Panc1 (cell line): ENCODE data around the gene GSDMA. TPM values are rescaled to one million over a fixed set of nuclear protein-coding genes. Genes with fewer than 3 reads are reported as not detected.

Source experiments
- ATAC-seq: fragments of 200-7000 bp; cut with Tn5 transposase; 2 replicates; pipeline ENCODE4 v1.9.1; 2020; ENCODE audit warnings: mild to moderate bottlenecking, moderate library complexity
- BruUV-seq: library from RNA; stranded (reverse); fragments of 400-500 nt; replicated peaks from 2 replicates; lab custom pipeline; 2021; lab: Mats Ljungman, UMichigan
- CTCF ChIA-PET: fragments of 300-600 bp; sonication (Branson Sonifier 250); formaldehyde crosslinking; loops from one replicate; lab custom pipeline; 2022; ENCODE audit warnings: antibody characterized with exemption; lab: Charles Lee
- POLR2A ChIA-PET: fragments of 300-600 bp; sonication (Branson Sonifier 250); formaldehyde crosslinking; loops from one replicate; lab custom pipeline; 2022; ENCODE audit warnings: antibody characterized with exemption; lab: Charles Lee
- DNase-seq: peaks from one replicate; pipeline ENCODE4 v3.0.0-alpha.2; 2010; ENCODE audit warnings: low read depth, low spot score
- H3K27ac ChIP-seq: 2 replicates; pipeline ENCODE4 v1.5.1; 2011; ENCODE audit warnings: mild to moderate bottlenecking, low read length, inconsistent platforms
- H3K27me3 ChIP-seq: fragments of 200-500 bp; sonication (Bioruptor generic); 2 replicates; pipeline ENCODE4 v1.6.0; 2014; ENCODE audit warnings: low read length, inconsistent platforms; ENCODE audit not compliant: control insufficient read depth, insufficient read depth
- H3K36me3 ChIP-seq: fragments of 200-500 bp; sonication (Bioruptor generic); 2 replicates; pipeline ENCODE4 v1.5.1; 2014; ENCODE audit warnings: inconsistent platforms, mild to moderate bottlenecking, low read length, moderate library complexity; ENCODE audit not compliant: control insufficient read depth, insufficient read depth
- H3K4me1 ChIP-seq: 2 replicates; pipeline ENCODE4 v1.5.1; 2011; ENCODE audit warnings: inconsistent platforms, mild to moderate bottlenecking, low read length, moderate library complexity; ENCODE audit not compliant: control insufficient read depth, insufficient read depth
- H3K4me3 ChIP-seq, 2 experiments: 2 replicates each; pipeline ENCODE4 v1.5.1; 2011 to 2012; ENCODE audit warnings: low read depth in 2 of 2, low read length in 2 of 2, mild to moderate bottlenecking in 2 of 2, inconsistent platforms in 1 of 2, moderate library complexity in 1 of 2
- H3K9me3 ChIP-seq: fragments of 200-500 bp; sonication (Bioruptor generic); 2 replicates; pipeline ENCODE4 v1.5.1; 2014; ENCODE audit warnings: low read depth, mild to moderate bottlenecking, inconsistent platforms, low read length, moderate library complexity; ENCODE audit not compliant: control insufficient read depth, insufficient read depth
- CTCF ChIP-seq: fragments of 450-650 bp; IDR thresholded peaks from 2 replicates; pipeline ENCODE4 v1.5.1; 2017; ENCODE audit warnings: mild to moderate bottlenecking
- POLR2AphosphoS5 ChIP-seq: IDR thresholded peaks from 2 replicates; pipeline ENCODE4 v1.6.1; 2012; ENCODE audit warnings: mild to moderate bottlenecking, low read depth, low read length, moderate library complexity
- REST ChIP-seq, 2 experiments: IDR thresholded peaks; 2 replicates each; pipeline ENCODE4 v1.6.1; 2011 to 2012; ENCODE audit warnings: low read depth in 2 of 2, control low read depth in 1 of 2, low read length in 1 of 2, mild to moderate bottlenecking in 1 of 2, moderate library complexity in 1 of 2; ENCODE audit not compliant: insufficient read depth in 1 of 2
- SIN3A ChIP-seq: IDR thresholded peaks from 2 replicates; pipeline ENCODE4 v1.6.1; 2012; ENCODE audit warnings: low read depth, mild to moderate bottlenecking, low read length, moderate library complexity, borderline replicate concordance; ENCODE audit not compliant: insufficient read depth
- TCF7L2 ChIP-seq: IDR thresholded peaks from 2 replicates; pipeline ENCODE4 v1.6.1; 2011; ENCODE audit warnings: mild to moderate bottlenecking, low read depth, low read length, inconsistent platforms
- in situ Hi-C: cut with HindIII; loops from 2 replicates; pipeline ENCODE4 v1.10.0; 2016; ENCODE audit warnings: low sequenced_read_pairs, low pct_unique_long_range_greater_than_20kb
- intact Hi-C: fragments of 100-400 bp; cut with micrococcal nuclease; formaldehyde crosslinking; loops from one replicate; pipeline ENCODE4 v1.10.0; 2022; ENCODE audit not compliant: unreplicated experiment
- total RNA-seq: library from RNA; stranded (reverse); gene quantifications from one replicate; pipeline ENCODE4 v1.2.1, GENCODE V29; 2021; ENCODE audit not compliant: unreplicated experiment

Gene GSDMA
- total RNA-seq, 1 experiment from 2014 or later = not detected

- ATAC-seq = no peak
- TF ChIP-seq REST (IDR thresholded peaks at IDR 0.05; ENCODE audit: insufficient read depth in 1 of 2, low read depth in 2 of 2, low read length in 1 of 2) (no peak), SIN3A (no peak), CTCF (no peak), POLR2AphosphoS5 (no peak), TCF7L2 (no peak)
- CTCF ChIA-PET = no interaction called here
- intact Hi-C loops = no loop called here
- no peaks in the 10 kb centered on the region for H3K9me3 ChIP-seq
- H3K27ac ChIP-seq = no peak overlapping the region
- no peaks in the 10 kb centered on the region for H3K36me3 ChIP-seq
- in situ Hi-C loops = no loop called here
- DNase-seq = no peak
- BruUV-seq = no TSS peak
- no peak overlapping the region for H3K4me3 ChIP-seq
- H3K4me1 ChIP-seq = peaks cover 12% of the 10 kb centered on the region
- POLR2A ChIA-PET = interaction anchor here (0.6 kb wide), 1 partner anchor 1635 kb away, joined by 4 read pairs; no protein-coding TSS in a partner anchor
- no peaks in the 10 kb centered on the region for H3K27me3 ChIP-seq
Measured at GRCh38 chr17:40024901-40025300, 62.1 kb downstream of the GSDMA start.

GRCh38 chr17:40025559-40025958 lies 62.8 kb downstream of the GSDMA start:
- H3K4me1 ChIP-seq = peaks cover 12% of the 10 kb centered on the region
- ChIA-PET POLR2A (no interaction called here), CTCF (interaction anchor here (0.6 kb wide), 1 partner anchor 9 kb away, joined by 3 read pairs; no protein-coding TSS in a partner anchor)
- no peaks in the 10 kb centered on the region for H3K9me3 ChIP-seq
- in situ Hi-C loops (no loop called here), intact Hi-C loops (no loop called here)
- TF ChIP-seq SIN3A (no peak), POLR2AphosphoS5 (no peak), TCF7L2 (no peak), REST (IDR thresholded peaks at IDR 0.05; ENCODE audit: insufficient read depth in 1 of 2, low read depth in 2 of 2, low read length in 1 of 2) (no peak), CTCF (no peak)
- no peak for DNase-seq
- H3K27me3 ChIP-seq = no peaks in the 10 kb centered on the region
- no peak for ATAC-seq
- no peak overlapping the region for H3K4me3 ChIP-seq
- no peak overlapping the region for H3K27ac ChIP-seq
- no TSS peak for BruUV-seq
- no peaks in the 10 kb centered on the region for H3K36me3 ChIP-seq
